ENCODE measurements around the gene PDE4D. TPM values are rescaled to one million over a fixed set of nuclear protein-coding genes. Genes with fewer than 3 reads are reported as not detected.

The PDE4D gene
- total RNA-seq, 1 experiment from 2014 or later = 2.1 TPM

DNA sequence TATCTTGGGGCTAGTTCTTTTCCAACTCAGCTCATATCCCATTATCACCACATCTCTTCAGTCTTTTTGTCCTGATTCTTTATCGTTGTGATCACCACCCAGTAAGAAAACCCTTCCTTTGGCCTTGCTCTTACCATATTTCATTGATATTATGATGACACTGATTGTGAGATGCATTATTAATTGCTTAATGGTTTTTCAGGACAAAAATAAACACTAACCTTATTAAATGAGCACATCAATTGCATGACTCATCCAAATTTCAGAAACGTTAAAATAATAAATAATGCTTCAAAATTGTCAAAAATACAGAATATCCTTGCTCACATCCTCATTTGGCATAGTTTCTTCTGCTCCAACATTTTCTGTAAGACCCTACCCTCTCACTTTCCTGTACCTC is 270.7 kb downstream of the PDE4D start:
- no peak overlapping the region for H3K4ac ChIP-seq (ENCODE audit: low read depth, low read length)
- WGBS (ENCODE audit: extremely low coverage, insufficient read length, low lambda C conversion rate) = no CpG with 5 or more reads among the region's 2 CpGs
- no peak overlapping the region for H3K27ac ChIP-seq (ENCODE audit: insufficient read length, low read depth, low read length)
- H3K23me2 ChIP-seq (ENCODE audit: insufficient read length, low read depth, low read length, poor library complexity, severe bottlenecking) = no peaks in the 10 kb centered on the region
- TF ChIP-seq, protein P1, sequence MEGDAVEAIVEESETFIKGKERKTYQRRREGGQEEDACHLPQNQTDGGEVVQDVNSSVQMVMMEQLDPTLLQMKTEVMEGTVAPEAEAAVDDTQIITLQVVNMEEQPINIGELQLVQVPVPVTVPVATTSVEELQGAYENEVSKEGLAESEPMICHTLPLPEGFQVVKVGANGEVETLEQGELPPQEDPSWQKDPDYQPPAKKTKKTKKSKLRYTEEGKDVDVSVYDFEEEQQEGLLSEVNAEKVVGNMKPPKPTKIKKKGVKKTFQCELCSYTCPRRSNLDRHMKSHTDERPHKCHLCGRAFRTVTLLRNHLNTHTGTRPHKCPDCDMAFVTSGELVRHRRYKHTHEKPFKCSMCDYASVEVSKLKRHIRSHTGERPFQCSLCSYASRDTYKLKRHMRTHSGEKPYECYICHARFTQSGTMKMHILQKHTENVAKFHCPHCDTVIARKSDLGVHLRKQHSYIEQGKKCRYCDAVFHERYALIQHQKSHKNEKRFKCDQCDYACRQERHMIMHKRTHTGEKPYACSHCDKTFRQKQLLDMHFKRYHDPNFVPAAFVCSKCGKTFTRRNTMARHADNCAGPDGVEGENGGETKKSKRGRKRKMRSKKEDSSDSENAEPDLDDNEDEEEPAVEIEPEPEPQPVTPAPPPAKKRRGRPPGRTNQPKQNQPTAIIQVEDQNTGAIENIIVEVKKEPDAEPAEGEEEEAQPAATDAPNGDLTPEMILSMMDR (conservative IDR thresholded peaks at IDR 0.05) = no peak
- H3T11ph ChIP-seq (ENCODE audit: low read length) = no peak overlapping the region
- H4K91ac ChIP-seq (ENCODE audit: insufficient read length, low read depth, low read length) = no peak overlapping the region
- H3K4me1 Mint-ChIP-seq = peaks cover 16 to 17% of the 10 kb centered on the region in 2 experiments
- no peak overlapping the region for H4K5ac ChIP-seq (ENCODE audit: insufficient read length, low read depth, low read length)
- no peaks in the 10 kb centered on the region for H4K20me1 ChIP-seq (ENCODE audit: control insufficient read depth, insufficient read depth, insufficient read length)
- H3K79me1 ChIP-seq (ENCODE audit: insufficient read depth, low read depth, low read length, poor library complexity, severe bottlenecking) = no peaks in the 10 kb centered on the region
- no peak overlapping the region for H3K14ac ChIP-seq (ENCODE audit: insufficient read depth, low read length)
- no peak overlapping the region for H3K9ac ChIP-seq (ENCODE audit: extremely low read depth, insufficient read length, low read length)
- H3K79me2 ChIP-seq (ENCODE audit: insufficient read depth, low read length) = no peaks in the 10 kb centered on the region
- no peak overlapping the region for H2AFZ ChIP-seq (ENCODE audit: low read length)
- no peak overlapping the region for H2BK120ac ChIP-seq (ENCODE audit: low read depth, low read length, poor library complexity, severe bottlenecking)
- no peaks in the 10 kb centered on the region for H3K9me3 ChIP-seq (ENCODE audit: control insufficient read depth, low read depth, low read length)
- H2BK5ac ChIP-seq (ENCODE audit: insufficient read length, low read length) = no peak overlapping the region
- H3K9me3 Mint-ChIP-seq = peaks cover 0 to 2% of the 10 kb centered on the region in 2 experiments; a peak in 1 of 5 replicates
- no peaks in the 10 kb centered on the region; the same call in 1 of the 2 replicates for H3K27me3 Mint-ChIP-seq (ENCODE audit: low read depth)
- no peak for DNase-seq
- no peak overlapping the region for H4K8ac ChIP-seq (replicated peaks; ENCODE audit: insufficient read length, low read depth, low read length)
- H3K4me3 Mint-ChIP-seq = no peak overlapping the region
- H2BK12ac ChIP-seq (ENCODE audit: insufficient read length, low read depth, low read length) = no peak overlapping the region
- no peaks in the 10 kb centered on the region for H3K27me3 ChIP-seq (ENCODE audit: insufficient read depth, low read length)
- H3K4me2 ChIP-seq (ENCODE audit: insufficient read depth, insufficient read length, low read length) = no peak overlapping the region
- H2BK15ac ChIP-seq (ENCODE audit: low read depth, low read length) = no peak overlapping the region
- H2BK20ac ChIP-seq (ENCODE audit: low read depth, low read length, poor library complexity, severe bottlenecking) = no peak overlapping the region
- H3K23ac ChIP-seq (ENCODE audit: insufficient read length, low read depth, low read length) = no peak overlapping the region
- H3K4me1 ChIP-seq (ENCODE audit: insufficient read depth, low read length) = no peaks in the 10 kb centered on the region; the same call in 1 of the 2 replicates
- no peak overlapping the region for H3K56ac ChIP-seq (ENCODE audit: insufficient read length, low read depth, low read length)
- no peak overlapping the region for H2AK5ac ChIP-seq (ENCODE audit: insufficient read length, low read length)
- H3K36me3 Mint-ChIP-seq (ENCODE audit: insufficient read depth in 1 of 3, low read depth in 3 of 3) = no peaks in the 10 kb centered on the region; a peak in 3 of 7 replicates
- no peak overlapping the region for H3K27ac Mint-ChIP-seq
- no peak overlapping the region for H3K18ac ChIP-seq (ENCODE audit: insufficient read length, low read depth, low read length)
